Caco-2 (cell line): ENCODE data around the gene SETD1B. TPM values are rescaled to one million over a fixed set of nuclear protein-coding genes. Genes with fewer than 3 reads are reported as not detected.

ENCODE experiments used
- BruUV-seq: library from RNA; stranded (reverse); fragments of 400-500 nt; replicated peaks from 2 replicates; lab custom pipeline; 2021; lab: Mats Ljungman, UMichigan
- CTCF ChIA-PET: fragments of 300-600 bp; sonication (Branson Sonifier 250); formaldehyde crosslinking; loops from one replicate; lab custom pipeline; 2022; ENCODE audit warnings: antibody characterized with exemption; lab: Charles Lee
- POLR2A ChIA-PET: fragments of 300-600 bp; sonication (Branson Sonifier 250); formaldehyde crosslinking; loops from one replicate; lab custom pipeline; 2022; ENCODE audit warnings: antibody characterized with exemption; lab: Charles Lee
- DNase-seq, 2 experiments: peaks; one replicate each; pipeline versions ENCODE4 v3.0.0 to v3.0.0-alpha.2; 2020 to 2022
- H3K27me3 ChIP-seq: replicated peaks from 2 replicates; pipeline ENCODE4 v1.6.0; 2011; ENCODE audit warnings: low read length; ENCODE audit not compliant: control insufficient read depth, insufficient read depth
- H3K36me3 ChIP-seq: 2 replicates; pipeline ENCODE4 v1.5.1; 2011; ENCODE audit warnings: low read length; ENCODE audit not compliant: control insufficient read depth, insufficient read depth
- H3K4me1 ChIP-seq: fragments of 250-450 bp; sonication (Bioruptor Pico); 2 replicates; pipeline ENCODE4 v1.5.1; 2020; ENCODE audit warnings: mild to moderate bottlenecking
- H3K4me3 ChIP-seq: 2 replicates; pipeline ENCODE4 v1.5.1; 2011; ENCODE audit warnings: low read depth, mild to moderate bottlenecking, control low read depth, low read length
- H3K9me3 ChIP-seq: fragments of 250-450 bp; sonication (Bioruptor Pico); 2 replicates; pipeline ENCODE4 v1.5.1; 2020; ENCODE audit warnings: mild to moderate bottlenecking, moderate library complexity
- H3K27ac Mint-ChIP-seq: one replicate; pipeline ENCODE4 v1.8.0; 2022; ENCODE audit warnings: mixed read lengths; ENCODE audit not compliant: unreplicated experiment
- H3K27me3 Mint-ChIP-seq: one replicate; pipeline ENCODE4 v1.8.0; 2022; ENCODE audit warnings: mixed read lengths; ENCODE audit not compliant: insufficient read depth, unreplicated experiment
- H3K36me3 Mint-ChIP-seq: one replicate; pipeline ENCODE4 v1.8.0; 2022; ENCODE audit warnings: mild to moderate bottlenecking, mixed read lengths; ENCODE audit not compliant: insufficient read depth, unreplicated experiment
- H3K4me1 Mint-ChIP-seq: one replicate; pipeline ENCODE4 v1.8.0; 2022; ENCODE audit warnings: low read depth, mixed read lengths; ENCODE audit not compliant: unreplicated experiment
- H3K4me3 Mint-ChIP-seq: one replicate; pipeline ENCODE4 v1.8.0; 2022; ENCODE audit warnings: mild to moderate bottlenecking, moderate library complexity, mixed read lengths; ENCODE audit not compliant: unreplicated experiment
- H3K9me3 Mint-ChIP-seq: one replicate; pipeline ENCODE4 v1.8.0; 2022; ENCODE audit warnings: mixed read lengths; ENCODE audit not compliant: unreplicated experiment
- CTCF ChIP-seq, 2 experiments: fragments of 200-600 bp in 1 of 2; IDR thresholded peaks; 1 replicate in 1 of 2; 2 replicates in 1 of 2; pipeline versions ENCODE4 v1.5.1 to v1.8.0; 2011 to 2022; ENCODE audit warnings: antibody characterized with exemption in 1 of 2, control low read depth in 1 of 2, inconsistent platforms in 1 of 2, low read depth in 1 of 2, low read length in 1 of 2, mild to moderate bottlenecking in 1 of 2, moderate library complexity in 1 of 2; ENCODE audit not compliant: insufficient read depth in 1 of 2, severe bottlenecking in 1 of 2, unreplicated experiment in 1 of 2
- intact Hi-C: fragments of 100-400 bp; cut with micrococcal nuclease; formaldehyde crosslinking; loops from one replicate; pipeline ENCODE4 v1.10.0; 2022; ENCODE audit not compliant: unreplicated experiment
- total RNA-seq: library from RNA; stranded (reverse); gene quantifications from 2 replicates; pipeline ENCODE4 v1.2.3, GENCODE V29; 2022

Gene SETD1B
- total RNA-seq, 1 experiment from 2014 or later = 16.8 TPM

- Mint-ChIP-seq H3K4me3 (peak overlapping the region; percentile 84), H3K27ac (peak overlapping the region; percentile 89), H3K27me3 (no peaks in the 10 kb centered on the region), H3K9me3 (no peaks in the 10 kb centered on the region), H3K4me1 (peaks cover 30% of the 10 kb centered on the region), H3K36me3 (peaks cover 78% of the 10 kb centered on the region)
- Histone ChIP-seq H3K9me3 (no peaks in the 10 kb centered on the region), H3K4me1 (peaks cover 43% of the 10 kb centered on the region), H3K4me3 (no peak overlapping the region), H3K27me3 (no peaks in the 10 kb centered on the region), H3K36me3 (no peaks in the 10 kb centered on the region; the same call in 1 of the 2 replicates)
- CTCF ChIA-PET = interaction anchor here (0.5 to 6.6 kb wide), 5 partner anchors 14 to 598 kb away, joined by 3 to 145 read pairs (median 10); partner anchors contain the start of gene PSMD9
- intact Hi-C loops = no loop called here
- no peak for TF ChIP-seq CTCF (IDR thresholded peaks at IDR 0.05; ENCODE audit: insufficient read depth in 1 of 2, low read depth in 1 of 2, low read length in 1 of 2, severe bottlenecking in 1 of 2, unreplicated experiment in 1 of 2)
- peak in 1 of 2 experiments; percentile 62 for DNase-seq
- BruUV-seq = no TSS peak
- POLR2A ChIA-PET = no interaction called here
Observed at GRCh38 chr12:121797937-121798786, 5.6 kb upstream of the SETD1B start.

- CTCF ChIA-PET = interaction anchor here (0.5 to 1.8 kb wide), 4 partner anchors 13 to 598 kb away, joined by 3 to 10 read pairs (median 3); no protein-coding TSS in a partner anchor
- BruUV-seq = no TSS peak
- H3K36me3 Mint-ChIP-seq = peaks cover 78% of the 10 kb centered on the region
Observed at GRCh38 chr12:121798787-121799155, 5.0 kb upstream of the SETD1B start.

More at GRCh38 chr12:121798787-121799155, 5.0 kb upstream of the SETD1B start:
- TF ChIP-seq CTCF (IDR thresholded peaks at IDR 0.05; ENCODE audit: insufficient read depth in 1 of 2, low read depth in 1 of 2, low read length in 1 of 2, severe bottlenecking in 1 of 2, unreplicated experiment in 1 of 2) = no peak
- Mint-ChIP-seq H3K27ac (peak overlapping the region; percentile 89), H3K4me1 (peaks cover 30% of the 10 kb centered on the region), H3K9me3 (no peaks in the 10 kb centered on the region), H3K27me3 (no peaks in the 10 kb centered on the region), H3K4me3 (peak overlapping the region; percentile 84)
- POLR2A ChIA-PET = no interaction called here
- Histone ChIP-seq H3K27me3 (no peaks in the 10 kb centered on the region), H3K9me3 (no peaks in the 10 kb centered on the region), H3K4me3 (no peak overlapping the region), H3K4me1 (peaks cover 43% of the 10 kb centered on the region), H3K36me3 (no peaks in the 10 kb centered on the region; the same call in 1 of the 2 replicates)
- DNase-seq = no peak
- intact Hi-C loops = no loop called here
